Lung microvascular endothelial cell (primary cell): ENCODE results near the gene CAMK1D. TPM values are rescaled to one million over a fixed set of nuclear protein-coding genes. Genes with fewer than 3 reads are reported as not detected.
A peak's percentile ranks its signal among the peaks of the same experiment; 100 is the strongest.
"Not testable (repeated sequence)": the region's sequence is repeated elsewhere in the genome, so short reads cannot be mapped to it uniquely, and the experiment has no call there.

Source experiments
- DNase-seq, 2 donors: peaks; one replicate each; pipeline versions ENCODE4 v3.0.0 to v3.0.0-alpha.2; 2010; ENCODE audit warnings: low read depth in 2 of 2
- total RNA-seq: library from RNA; depleted of rRNA; stranded (reverse); fragments of >200 nt; gene quantifications from 2 replicates; pipeline ENCODE4 v1.2.1, GENCODE V29; 2014

Gene CAMK1D
- total RNA-seq, 1 donor from 2014 or later = 1.4 TPM

- no peak for DNase-seq
Measured at GRCh38 chr10:12785415-12785831, 436.1 kb downstream of the CAMK1D start.

- no peak for DNase-seq
Measured at GRCh38 chr10:12787297-12787696, 437.9 kb downstream of the CAMK1D start.

- DNase-seq = no peak
Measured at GRCh38 chr10:12788277-12788676, 438.9 kb downstream of the CAMK1D start.

- DNase-seq = no peak
Measured at GRCh38 chr10:12790270-12790669, 440.9 kb downstream of the CAMK1D start.

- no peak for DNase-seq
Measured at GRCh38 chr10:12791728-12792127, 442.4 kb downstream of the CAMK1D start.

- DNase-seq = no peak
Measured at GRCh38 chr10:12792889-12793556, 443.7 kb downstream of the CAMK1D start.

- DNase-seq = peak in 1 of 2 donors; percentile 47
Measured at GRCh38 chr10:12795315-12796110, 446.2 kb downstream of the CAMK1D start.

GRCh38 chr10:12796401-12797160 lies 447.2 kb downstream of the CAMK1D start:
- no peak for DNase-seq

- no peak for DNase-seq
Measured at GRCh38 chr10:12797471-12798262, 448.3 kb downstream of the CAMK1D start.

GRCh38 chr10:12799144-12799543 lies 449.8 kb downstream of the CAMK1D start:
- no peak for DNase-seq

- DNase-seq = no peak
Measured at GRCh38 chr10:12799714-12800113, 450.4 kb downstream of the CAMK1D start.

- DNase-seq = peak in 1 of 2 donors; percentile 12
Measured at GRCh38 chr10:12800302-12800701, 451.0 kb downstream of the CAMK1D start.

GRCh38 chr10:12801214-12802087 lies 452.1 kb downstream of the CAMK1D start:
- peak; percentile 37 to 85 for DNase-seq

GRCh38 chr10:12803776-12804175 lies 454.4 kb downstream of the CAMK1D start:
- DNase-seq = no peak

- DNase-seq = no peak
Measured at GRCh38 chr10:12806228-12807095, 457.1 kb downstream of the CAMK1D start.

GRCh38 chr10:12807096-12807755 lies 457.9 kb downstream of the CAMK1D start:
- no peak for DNase-seq

- no peak for DNase-seq
Measured at GRCh38 chr10:12808014-12808613, 458.8 kb downstream of the CAMK1D start.

GRCh38 chr10:12810046-12810445 lies 460.7 kb downstream of the CAMK1D start:
- not testable (repeated sequence) for DNase-seq
